Smooth muscle cell (in vitro differentiated cells): ENCODE results near the gene METAP2. TPM values are rescaled to one million over a fixed set of nuclear protein-coding genes. Genes with fewer than 3 reads are reported as not detected.
"Not testable (repeated sequence)": the region's sequence is repeated elsewhere in the genome, so short reads cannot be mapped to it uniquely, and the experiment has no call there.

Experiments used
- DNase-seq: peaks from one replicate; lab custom pipeline; 2025; ENCODE audit not compliant: unreplicated experiment; lab: John Stamatoyannopoulos, UW
- H2AFZ ChIP-seq: fragments of 200-600 bp; sonication (generic); 2 replicates; pipeline ENCODE4 v1.6.0; 2016; ENCODE audit warnings: antibody characterized with exemption, low read depth, mild to moderate bottlenecking
- H3F3A ChIP-seq: fragments of 200-600 bp; sonication (generic); 2 replicates; pipeline ENCODE4 v1.6.0; 2017; ENCODE audit warnings: antibody characterized with exemption, low read depth
- H3K27ac ChIP-seq: fragments of 200-600 bp; sonication (generic); 2 replicates; pipeline ENCODE4 v1.5.1; 2016; ENCODE audit warnings: low read depth, mild to moderate bottlenecking
- H3K27me3 ChIP-seq: fragments of 200-600 bp; sonication (generic); 2 replicates; pipeline ENCODE4 v1.6.1; 2016; ENCODE audit warnings: low read depth, mild to moderate bottlenecking
- H3K36me3 ChIP-seq: fragments of 200-600 bp; sonication (generic); 2 replicates; pipeline ENCODE4 v1.5.1; 2016; ENCODE audit warnings: low read depth
- H3K4me1 ChIP-seq: fragments of 200-600 bp; sonication (generic); 2 replicates; pipeline ENCODE4 v1.5.1; 2016; ENCODE audit warnings: low read depth
- H3K4me2 ChIP-seq: fragments of 200-600 bp; sonication (generic); 2 replicates; pipeline ENCODE4 v1.6.0; 2016; ENCODE audit warnings: mild to moderate bottlenecking
- H3K4me3 ChIP-seq: fragments of 200-600 bp; sonication (generic); 2 replicates; pipeline ENCODE4 v1.5.1; 2016; ENCODE audit warnings: mild to moderate bottlenecking
- H3K79me2 ChIP-seq: fragments of 200-600 bp; sonication (generic); 2 replicates; pipeline ENCODE4 v1.6.0; 2016; ENCODE audit warnings: low read depth, mild to moderate bottlenecking
- H3K9ac ChIP-seq: fragments of 200-600 bp; sonication (generic); 2 replicates; pipeline ENCODE4 v1.6.0; 2016; ENCODE audit warnings: low read depth
- H3K9me3 ChIP-seq: fragments of 200-600 bp; sonication (generic); replicated peaks from 2 replicates; pipeline ENCODE4 v1.5.1; 2016; ENCODE audit warnings: low read depth
- H4K20me1 ChIP-seq: fragments of 200-600 bp; sonication (generic); 2 replicates; pipeline ENCODE4 v1.6.0; 2016; ENCODE audit warnings: low read depth
- WGBS: methylation state at CpG from one replicate; pipeline ENCODE4 v1.1.7; 2016; ENCODE audit warnings: low lambda C conversion rate; 5-methylcytosine and 5-hydroxymethylcytosine counted together
- polyA plus RNA-seq: library from polyadenylated mRNA; unstranded; fragments of >200 nt; fragmentation: Nextera tagmentation; extraction: Ambion mirVana; gene quantifications from 2 replicates; pipeline ENCODE4 v1.2.1, GENCODE V29; 2016
- total RNA-seq: library from RNA; depleted of rRNA; stranded (reverse); fragments of >200 nt; gene quantifications from 2 replicates; pipeline ENCODE4 v1.2.3, GENCODE V29; 2014
- TF ChIP-seq, protein P1 (sequence below): fragments of 200-600 bp; sonication (generic); IDR thresholded peaks from 2 replicates; pipeline ENCODE4 v1.5.1; 2017; ENCODE audit warnings: borderline replicate concordance, mild to moderate bottlenecking, antibody characterized with exemption; ENCODE audit not compliant: insufficient read depth, poor library complexity, severe bottlenecking

Gene METAP2
- total and polyA plus RNA-seq, 2 experiments from 2014 or later = 39.2 to 54.8 TPM

DNA sequence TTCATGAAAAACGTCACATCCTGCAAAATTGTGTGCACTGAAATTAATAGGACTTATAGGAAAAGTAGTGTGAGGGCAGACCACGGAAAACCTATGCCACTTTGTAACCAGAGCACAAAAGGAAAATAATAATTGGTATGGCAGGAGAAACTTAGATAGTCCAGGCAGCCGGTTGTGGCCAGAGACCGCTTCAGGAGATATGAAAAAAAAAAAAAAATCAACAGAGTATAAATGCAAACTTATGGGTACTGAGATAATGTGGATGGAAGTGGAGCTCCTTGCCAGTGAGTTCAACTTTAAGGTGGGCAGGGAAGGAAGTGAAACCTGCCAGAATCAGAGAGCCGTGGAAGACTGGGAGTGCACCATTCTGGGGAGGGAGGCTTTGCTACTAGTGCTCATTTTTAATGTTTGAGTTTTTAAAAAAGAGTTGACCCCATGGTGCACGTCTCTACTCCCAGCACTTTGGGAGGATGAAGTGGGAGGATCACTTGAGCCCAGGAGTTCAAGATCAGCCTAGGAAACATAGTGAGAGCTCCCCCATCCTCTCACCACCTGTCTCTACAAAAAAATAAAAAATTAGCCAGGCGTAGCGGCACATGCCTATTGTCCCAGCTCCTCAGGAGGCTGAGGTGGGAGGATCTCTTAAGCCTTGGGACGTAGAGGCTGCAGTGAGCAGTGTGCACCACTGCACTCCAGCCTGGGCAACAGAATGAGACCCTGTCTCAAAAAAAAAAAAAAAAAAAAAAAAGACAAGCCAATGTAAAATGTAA lies 34.3 kb upstream of the METAP2 start:
- no peak for DNase-seq
- Histone ChIP-seq H3K9ac (no peak overlapping the region), H3F3A (no peaks in the 10 kb centered on the region), H3K27ac (no peak overlapping the region), H3K9me3 (no peaks in the 10 kb centered on the region), H2AFZ (no peak overlapping the region), H3K4me1 (peaks cover 10% of the 10 kb centered on the region), H3K4me2 (no peak overlapping the region), H3K36me3 (no peaks in the 10 kb centered on the region), H3K4me3 (no peak overlapping the region), H4K20me1 (no peaks in the 10 kb centered on the region), H3K27me3 (no peaks in the 10 kb centered on the region), H3K79me2 (no peaks in the 10 kb centered on the region)
- TF ChIP-seq, protein P1, sequence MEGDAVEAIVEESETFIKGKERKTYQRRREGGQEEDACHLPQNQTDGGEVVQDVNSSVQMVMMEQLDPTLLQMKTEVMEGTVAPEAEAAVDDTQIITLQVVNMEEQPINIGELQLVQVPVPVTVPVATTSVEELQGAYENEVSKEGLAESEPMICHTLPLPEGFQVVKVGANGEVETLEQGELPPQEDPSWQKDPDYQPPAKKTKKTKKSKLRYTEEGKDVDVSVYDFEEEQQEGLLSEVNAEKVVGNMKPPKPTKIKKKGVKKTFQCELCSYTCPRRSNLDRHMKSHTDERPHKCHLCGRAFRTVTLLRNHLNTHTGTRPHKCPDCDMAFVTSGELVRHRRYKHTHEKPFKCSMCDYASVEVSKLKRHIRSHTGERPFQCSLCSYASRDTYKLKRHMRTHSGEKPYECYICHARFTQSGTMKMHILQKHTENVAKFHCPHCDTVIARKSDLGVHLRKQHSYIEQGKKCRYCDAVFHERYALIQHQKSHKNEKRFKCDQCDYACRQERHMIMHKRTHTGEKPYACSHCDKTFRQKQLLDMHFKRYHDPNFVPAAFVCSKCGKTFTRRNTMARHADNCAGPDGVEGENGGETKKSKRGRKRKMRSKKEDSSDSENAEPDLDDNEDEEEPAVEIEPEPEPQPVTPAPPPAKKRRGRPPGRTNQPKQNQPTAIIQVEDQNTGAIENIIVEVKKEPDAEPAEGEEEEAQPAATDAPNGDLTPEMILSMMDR = no peak
- 87% methylated on average over 9 of the region's 9 CpGs for WGBS

DNA sequence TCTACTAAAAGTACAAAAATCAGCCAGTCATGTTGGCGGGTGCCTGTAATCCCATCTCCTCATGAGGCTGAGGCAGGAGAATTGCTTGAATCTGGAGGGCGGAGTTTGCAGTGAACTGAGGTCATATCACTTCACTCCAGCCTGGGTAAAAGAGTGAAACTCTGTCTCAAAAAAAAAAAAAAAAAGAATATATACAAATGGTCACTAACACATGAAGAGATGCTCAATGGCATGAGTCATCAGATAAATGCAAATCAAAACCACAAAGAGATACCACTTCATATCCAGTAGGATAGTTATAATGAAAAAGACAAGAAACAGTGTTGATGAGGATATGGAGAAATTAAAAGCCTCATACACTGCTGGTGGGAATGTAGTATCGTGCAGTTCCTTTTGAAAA lies 33.6 kb upstream of the METAP2 start:
- no peak overlapping the region for H3K27ac ChIP-seq
- TF ChIP-seq, protein P1 = no peak
- H3K4me1 ChIP-seq = peaks cover 10% of the 10 kb centered on the region
- H3K79me2 ChIP-seq = no peaks in the 10 kb centered on the region
- H3K9ac ChIP-seq = no peak overlapping the region
- H4K20me1 ChIP-seq = no peaks in the 10 kb centered on the region
- H3K9me3 ChIP-seq = no peaks in the 10 kb centered on the region
- H3F3A ChIP-seq = no peaks in the 10 kb centered on the region
- H3K4me3 ChIP-seq = no peak overlapping the region
- H3K4me2 ChIP-seq = no peak overlapping the region
- WGBS = 88% methylated on average over 3 of the region's 3 CpGs
- H2AFZ ChIP-seq = no peak overlapping the region
- no peaks in the 10 kb centered on the region for H3K36me3 ChIP-seq
- no peak for DNase-seq
- no peaks in the 10 kb centered on the region for H3K27me3 ChIP-seq

DNA sequence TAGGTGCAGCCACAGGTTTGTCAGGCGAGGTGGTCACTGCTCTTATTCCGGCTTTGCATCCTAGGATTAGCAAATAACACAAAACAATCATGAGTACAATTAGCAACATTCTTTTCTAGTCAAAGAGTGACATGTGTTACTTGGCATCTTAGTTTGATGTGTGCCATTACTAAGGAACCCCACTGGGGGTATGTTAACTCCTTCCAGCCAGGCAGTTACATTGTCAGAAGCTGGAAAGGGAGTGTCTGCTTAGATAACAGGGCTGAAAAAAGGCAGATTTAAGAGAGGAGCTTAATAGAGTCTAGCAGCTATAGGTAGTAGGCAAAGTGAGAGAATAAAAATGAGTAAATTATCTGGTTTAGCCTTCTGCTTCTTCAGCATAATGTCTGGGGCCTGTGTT lies 30.5 kb upstream of the METAP2 start:
- no peaks in the 10 kb centered on the region for H3K9me3 ChIP-seq
- no peaks in the 10 kb centered on the region for H3K27me3 ChIP-seq
- H3K4me2 ChIP-seq = no peak overlapping the region
- no peak for DNase-seq
- 85% methylated on average over 2 of the region's 2 CpGs for WGBS
- H3K79me2 ChIP-seq = no peaks in the 10 kb centered on the region
- no peaks in the 10 kb centered on the region for H3F3A ChIP-seq
- H4K20me1 ChIP-seq = no peaks in the 10 kb centered on the region
- H3K4me1 ChIP-seq = peaks cover 19% of the 10 kb centered on the region
- H3K4me3 ChIP-seq = no peak overlapping the region
- TF ChIP-seq, protein P1 = no peak
- H3K9ac ChIP-seq = no peak overlapping the region
- no peak overlapping the region for H3K27ac ChIP-seq
- H2AFZ ChIP-seq = no peak overlapping the region
- no peaks in the 10 kb centered on the region for H3K36me3 ChIP-seq

DNA sequence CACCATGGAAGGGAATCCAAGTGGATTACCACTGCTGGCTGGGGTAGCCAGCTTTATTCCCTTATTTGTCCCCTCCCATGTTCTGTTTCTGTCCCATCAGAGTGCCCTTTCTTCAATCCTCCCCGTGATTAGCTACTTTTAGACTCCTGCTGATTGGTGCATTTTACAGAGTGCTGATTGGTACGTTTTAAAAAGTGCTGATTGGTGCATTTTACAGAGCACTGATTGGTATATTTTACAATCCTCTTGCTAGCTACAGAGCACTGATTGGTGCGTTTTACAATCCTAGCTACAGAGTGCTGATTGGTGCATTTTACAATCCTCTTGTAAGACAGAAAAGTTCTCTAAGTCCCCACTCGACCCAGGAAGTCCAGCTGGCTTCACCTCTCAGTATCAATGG lies 28.9 kb upstream of the METAP2 start:
- not testable (repeated sequence) for H4K20me1 ChIP-seq, H3K9ac ChIP-seq, H3K9me3 ChIP-seq, H3K36me3 ChIP-seq, DNase-seq, H3K27me3 ChIP-seq, H3K79me2 ChIP-seq, H3K4me3 ChIP-seq, H3K4me2 ChIP-seq, H3K27ac ChIP-seq, H3F3A ChIP-seq, H2AFZ ChIP-seq
- WGBS = 95% methylated on average over 4 of the region's 4 CpGs
- peaks cover 19% of the 10 kb centered on the region for H3K4me1 ChIP-seq
